ENCODE data around the gene MCCD1.
A peak's percentile ranks its signal among the peaks of the same experiment; 100 is the strongest.
"Not testable (repeated sequence)": the region's sequence is repeated elsewhere in the genome, so short reads cannot be mapped to it uniquely, and the experiment has no call there.

MCCD1 gene

GRCh38 chr6:31546339-31546957 is 17.7 kb downstream of the MCCD1 start, which contains the start of gene ATP6V1G2:
Gene ATP6V1G2, minus strand, starts transcription at chr6:31546608. Its CDS starts 49 bp downstream, at chr6:31546559.
- H3K4me3 Mint-ChIP-seq: peak within 1 kb of the TSS; percentile 89
- peaks cover 31% of the 10 kb centered on the region for H3K4me1 Mint-ChIP-seq
- no peaks in the 10 kb centered on the region for H3K27me3 Mint-ChIP-seq
- no peaks in the 10 kb centered on the region for H3K9me3 Mint-ChIP-seq
- H3K27ac Mint-ChIP-seq: peak within 1 kb of the TSS; percentile 65
- H3K36me3 Mint-ChIP-seq: peaks cover under 1% of the 10 kb centered on the region

DNA sequence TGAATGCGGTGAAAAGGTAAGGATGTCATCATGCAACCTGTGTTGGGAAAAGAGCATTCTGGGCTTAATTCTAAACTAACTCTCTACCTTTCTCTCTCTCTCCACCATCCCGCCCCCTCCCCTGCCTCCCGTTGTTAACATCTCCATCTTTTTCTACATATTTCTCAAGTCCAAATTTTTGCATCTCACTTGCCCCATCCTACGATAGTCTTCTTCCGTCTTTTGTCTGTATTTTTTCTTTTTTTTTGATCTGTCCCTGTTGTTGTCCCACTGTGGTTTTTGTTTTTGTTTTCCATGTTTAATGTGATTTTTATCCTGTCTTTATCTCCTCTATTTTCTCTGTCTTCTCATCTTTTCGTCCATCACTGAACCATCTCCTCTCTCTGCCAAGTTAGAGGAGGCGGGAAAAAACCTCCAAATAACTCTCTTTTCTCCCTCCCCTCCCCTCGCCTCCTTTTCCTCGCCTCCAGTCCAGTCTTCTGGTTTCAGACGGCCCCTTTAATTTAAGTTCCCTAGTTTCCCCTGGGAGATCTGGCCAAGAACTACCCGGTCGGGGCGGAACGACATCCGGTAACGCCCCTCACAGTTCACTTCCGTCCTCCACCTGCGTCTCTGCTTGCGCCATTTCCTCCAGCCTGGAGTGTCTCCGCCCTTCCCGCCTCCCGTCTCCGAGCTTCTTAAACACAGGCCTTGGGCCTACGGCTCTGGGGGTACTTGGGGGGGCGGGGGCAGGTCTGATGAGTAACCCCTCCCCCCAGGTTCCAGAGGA is 18.4 kb downstream of the MCCD1 start, which contains the start of gene NFKBIL1:
TSS of gene NFKBIL1 (plus strand) at position 651 of the 769 bp plus-strand sequence. CDS start at position 738, 87 bp downstream.
- no peaks in the 10 kb centered on the region for H3K36me3 Mint-ChIP-seq
- no peaks in the 10 kb centered on the region for H3K27me3 Mint-ChIP-seq
- H3K9me3 Mint-ChIP-seq: no peaks in the 10 kb centered on the region
- peak within 1 kb of the TSS; percentile 89 for H3K4me3 Mint-ChIP-seq
- H3K4me1 Mint-ChIP-seq: peaks cover 33% of the 10 kb centered on the region
- peak within 1 kb of the TSS; percentile 77 for H3K27ac Mint-ChIP-seq

- H3K36me3 Mint-ChIP-seq: no peaks in the 10 kb centered on the region
- peaks cover 30% of the 10 kb centered on the region for H3K4me1 Mint-ChIP-seq
- H3K27ac Mint-ChIP-seq: peak overlapping the region; percentile 77
Observed at GRCh38 chr6:31547727-31548543, 19.2 kb downstream of the MCCD1 start.

DNA sequence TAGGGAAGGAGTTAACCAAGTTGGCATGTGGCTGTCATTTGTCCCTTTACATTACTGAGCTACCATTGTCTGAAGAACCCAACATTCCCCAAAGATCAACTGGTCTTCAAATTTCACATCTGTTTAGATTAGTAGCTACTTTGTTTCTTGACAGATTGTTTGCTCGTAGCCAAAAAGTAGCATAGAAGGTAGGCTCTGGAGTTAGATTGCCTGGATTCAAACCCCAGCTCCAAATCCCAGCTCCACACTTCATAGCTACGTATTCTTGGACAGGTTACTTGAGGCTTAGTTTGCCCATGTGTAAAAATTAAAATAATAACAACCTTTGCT is 19.7 kb downstream of the MCCD1 start:
- peak overlapping the region; percentile 66 for H3K27ac Mint-ChIP-seq
- peaks cover 26% of the 10 kb centered on the region for H3K4me1 Mint-ChIP-seq
- H3K27me3 Mint-ChIP-seq: no peaks in the 10 kb centered on the region
- H3K4me3 Mint-ChIP-seq: peak overlapping the region; percentile 89
- H3K9me3 Mint-ChIP-seq: no peaks in the 10 kb centered on the region
- no peaks in the 10 kb centered on the region for H3K36me3 Mint-ChIP-seq

More at GRCh38 chr6:31547727-31548543, 19.2 kb downstream of the MCCD1 start:
- Mint-ChIP-seq H3K4me3 (peak overlapping the region; percentile 89), H3K9me3 (no peaks in the 10 kb centered on the region), H3K27me3 (no peaks in the 10 kb centered on the region)

DNA sequence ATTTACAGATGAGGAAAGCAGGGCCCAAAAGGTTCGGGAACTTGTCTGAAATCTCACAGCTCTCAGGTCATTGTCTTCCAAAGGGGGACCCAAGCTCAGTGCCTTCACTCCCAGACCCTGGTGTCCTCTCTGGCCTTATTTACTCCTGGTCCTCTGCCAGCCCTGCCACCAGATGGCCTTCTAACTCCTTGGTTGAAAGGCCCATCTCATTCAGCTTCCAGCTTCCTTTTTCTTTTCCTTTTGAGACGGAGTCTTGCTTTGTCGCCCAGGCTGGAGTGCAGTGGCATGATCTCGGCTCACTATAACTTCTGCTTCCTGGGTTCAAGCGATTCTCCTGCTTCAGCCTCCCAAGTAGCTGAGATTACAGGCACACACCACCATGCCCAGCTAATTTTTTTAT is 22.6 kb downstream of the MCCD1 start:
- not testable (repeated sequence) for H3K9me3 Mint-ChIP-seq, H3K27me3 Mint-ChIP-seq, H3K36me3 Mint-ChIP-seq
- Mint-ChIP-seq H3K27ac (peak overlapping the region; percentile 59), H3K4me3 (peak overlapping the region; percentile 51), H3K4me1 (peaks cover 37% of the 10 kb centered on the region)

DNA sequence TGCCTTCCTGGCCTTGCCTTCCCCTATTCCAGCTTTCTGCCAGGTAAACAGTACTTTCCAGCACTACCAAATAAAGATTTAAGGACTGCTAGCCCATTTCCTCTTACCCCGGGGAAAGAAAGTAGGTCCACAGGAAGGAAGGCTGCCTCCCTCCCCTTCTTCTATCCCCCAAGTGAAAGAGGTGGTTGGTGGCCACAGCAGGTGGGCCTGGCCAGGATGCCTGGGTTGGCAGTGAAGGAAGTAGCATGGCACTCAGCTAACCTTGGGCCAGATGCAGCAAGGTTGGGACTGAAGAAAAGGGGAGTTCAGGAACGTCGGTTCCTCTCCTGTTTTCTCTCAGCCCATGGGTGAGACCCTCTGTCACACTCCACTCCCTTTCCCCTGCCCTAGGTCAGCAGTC is 27.5 kb downstream of the MCCD1 start:
- H3K27ac Mint-ChIP-seq: peak overlapping the region; percentile 27

DNA sequence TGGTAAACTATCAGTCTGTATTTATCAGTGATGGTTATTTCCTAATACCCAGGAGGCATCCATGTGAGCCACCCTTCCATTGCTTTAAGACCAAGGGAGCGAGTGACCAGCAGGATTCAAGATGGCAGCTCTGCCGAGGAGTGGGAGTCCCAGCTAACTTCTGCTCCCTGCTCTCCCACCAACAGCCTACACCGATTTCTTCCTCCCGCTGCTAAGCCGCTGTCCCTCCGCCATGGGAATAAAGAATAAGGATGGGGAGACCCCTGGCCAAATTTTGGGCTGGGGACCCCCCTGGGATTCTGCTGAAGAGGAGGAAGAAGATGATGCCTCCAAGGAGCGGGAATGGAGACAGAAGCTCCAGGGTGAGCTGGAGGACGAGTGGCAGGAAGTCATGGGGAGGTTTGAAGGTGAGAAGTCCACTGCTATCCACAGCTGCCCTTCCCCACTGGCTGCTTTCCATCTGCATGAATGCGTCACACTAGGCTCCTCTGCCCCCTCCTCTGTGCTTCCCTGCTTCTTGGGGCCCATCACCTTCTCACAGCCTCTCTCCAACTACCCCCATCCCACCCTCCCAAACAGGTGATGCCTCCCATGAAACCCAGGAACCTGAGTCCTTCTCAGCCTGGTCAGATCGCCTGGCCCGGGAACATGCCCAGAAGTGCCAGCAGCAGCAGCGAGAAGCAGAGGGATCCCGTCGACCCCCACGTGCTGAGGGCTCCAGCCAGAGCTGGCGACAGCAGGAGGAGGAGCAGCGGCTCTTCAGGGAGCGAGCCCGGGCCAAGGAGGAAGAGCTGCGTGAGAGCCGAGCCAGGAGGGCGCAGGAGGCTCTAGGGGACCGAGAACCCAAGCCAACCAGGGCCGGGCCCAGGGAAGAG is 28.9 kb downstream of the MCCD1 start:
- peak overlapping the region; percentile 94 for H3K27ac Mint-ChIP-seq
- no peaks in the 10 kb centered on the region for H3K27me3 Mint-ChIP-seq
- H3K36me3 Mint-ChIP-seq: peaks cover 18% of the 10 kb centered on the region
- H3K4me3 Mint-ChIP-seq: peak overlapping the region; percentile 33
- no peaks in the 10 kb centered on the region for H3K9me3 Mint-ChIP-seq
- H3K4me1 Mint-ChIP-seq: peaks cover 66% of the 10 kb centered on the region

More for the DNA sequence above, 27.5 kb downstream of the MCCD1 start:
- Mint-ChIP-seq H3K36me3 (peaks cover 14% of the 10 kb centered on the region), H3K9me3 (no peaks in the 10 kb centered on the region), H3K27me3 (no peaks in the 10 kb centered on the region), H3K4me3 (peak overlapping the region; percentile 3), H3K4me1 (peaks cover 60% of the 10 kb centered on the region)

GRCh38 chr6:31558318-31558625 is 29.5 kb downstream of the MCCD1 start:
- Mint-ChIP-seq H3K27ac (peak overlapping the region; percentile 94), H3K4me1 (peaks cover 72% of the 10 kb centered on the region), H3K27me3 (no peaks in the 10 kb centered on the region), H3K4me3 (peak overlapping the region; percentile 81), H3K36me3 (peaks cover 22% of the 10 kb centered on the region), H3K9me3 (no peaks in the 10 kb centered on the region)

- Mint-ChIP-seq H3K36me3 (peaks cover 25% of the 10 kb centered on the region), H3K27me3 (no peaks in the 10 kb centered on the region), H3K9me3 (no peaks in the 10 kb centered on the region), H3K4me3 (peak overlapping the region; percentile 81), H3K27ac (peak overlapping the region; percentile 94), H3K4me1 (peaks cover 76% of the 10 kb centered on the region)
Observed at GRCh38 chr6:31558631-31559500, 30.1 kb downstream of the MCCD1 start.

- H3K36me3 Mint-ChIP-seq: peaks cover 26% of the 10 kb centered on the region
- H3K9me3 Mint-ChIP-seq: no peaks in the 10 kb centered on the region
- H3K4me1 Mint-ChIP-seq: peaks cover 77% of the 10 kb centered on the region
- peak overlapping the region; percentile 81 for H3K4me3 Mint-ChIP-seq
- no peaks in the 10 kb centered on the region for H3K27me3 Mint-ChIP-seq
- H3K27ac Mint-ChIP-seq: peak overlapping the region; percentile 94
Observed at GRCh38 chr6:31559606-31559957, 30.8 kb downstream of the MCCD1 start.

- peaks cover 30% of the 10 kb centered on the region for H3K36me3 Mint-ChIP-seq
- no peaks in the 10 kb centered on the region for H3K9me3 Mint-ChIP-seq
- H3K4me3 Mint-ChIP-seq: peak overlapping the region; percentile 81
- H3K4me1 Mint-ChIP-seq: peaks cover 79% of the 10 kb centered on the region
- peak overlapping the region; percentile 94 for H3K27ac Mint-ChIP-seq
- no peaks in the 10 kb centered on the region for H3K27me3 Mint-ChIP-seq
Observed at GRCh38 chr6:31559958-31560696, 31.4 kb downstream of the MCCD1 start.

- Mint-ChIP-seq H3K4me1 (peaks cover 84% of the 10 kb centered on the region), H3K27me3 (no peaks in the 10 kb centered on the region), H3K9me3 (no peaks in the 10 kb centered on the region), H3K4me3 (peak overlapping the region; percentile 81), H3K36me3 (peaks cover 33% of the 10 kb centered on the region), H3K27ac (peak overlapping the region; percentile 94)
Observed at GRCh38 chr6:31560697-31561058, 31.9 kb downstream of the MCCD1 start.

GRCh38 chr6:31567531-31568370 is 39.0 kb downstream of the MCCD1 start:
- no peaks in the 10 kb centered on the region for H3K27me3 Mint-ChIP-seq
- H3K36me3 Mint-ChIP-seq: peaks cover 25% of the 10 kb centered on the region
- H3K4me1 Mint-ChIP-seq: peaks cover 77% of the 10 kb centered on the region
- H3K4me3 Mint-ChIP-seq: peak overlapping the region; percentile 82
- H3K9me3 Mint-ChIP-seq: no peaks in the 10 kb centered on the region
- H3K27ac Mint-ChIP-seq: peak overlapping the region; percentile 93

Measured in activated naive CD4-positive, alpha-beta T cell treated with anti-CD3 and anti-CD28 coated beads, Interleukin-2, amount 50 U/mL, for 24 hours (primary cell).